Measurements from ENCODE around the gene THG1L. TPM values are rescaled to one million over a fixed set of nuclear protein-coding genes. Genes with fewer than 3 reads are reported as not detected.

THG1L gene
- total RNA-seq, 2 experiments from 2014 or later: 12.9 to 16.3 TPM

DNA sequence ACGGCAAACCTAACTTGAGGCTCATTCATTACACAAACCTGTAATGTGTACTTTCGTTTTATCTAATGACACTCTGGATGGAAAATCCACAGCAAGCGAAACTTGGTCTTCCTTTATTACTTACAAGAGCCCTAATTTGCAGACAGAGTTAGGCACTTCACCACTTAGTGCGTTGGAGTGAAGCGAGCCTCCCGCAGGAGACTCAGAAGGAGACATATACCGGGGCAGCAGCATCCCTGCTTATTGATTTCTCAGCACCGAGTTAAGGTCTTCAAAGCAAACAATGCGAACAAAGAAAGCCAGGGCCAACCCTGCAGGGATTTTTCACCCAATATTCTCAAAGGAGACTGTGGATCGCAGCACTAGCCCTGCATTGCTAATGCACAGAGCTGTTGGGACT, 40.9 kb downstream of the THG1L start:
- no peak for DNase-seq
- no peak for ATAC-seq
- Mint-ChIP-seq H3K9me3 (ENCODE audit: low read depth) (peaks cover 2% of the 10 kb centered on the region), H3K4me1 (no peaks in the 10 kb centered on the region), H3K36me3 (no peaks in the 10 kb centered on the region), H3K4me3 (peak overlapping the region; percentile 31), H3K27me3 (peaks cover 4% of the 10 kb centered on the region), H3K27ac (no peak overlapping the region)
- CTCF ChIA-PET: interaction anchor here (1.0 kb wide), 1 partner anchor 10 kb away, joined by 3 read pairs; no protein-coding TSS in a partner anchor

- Mint-ChIP-seq H3K4me1 (no peaks in the 10 kb centered on the region), H3K36me3 (no peaks in the 10 kb centered on the region), H3K27me3 (peaks cover 1% of the 10 kb centered on the region), H3K4me3 (no peak overlapping the region), H3K9me3 (ENCODE audit: low read depth) (no peaks in the 10 kb centered on the region), H3K27ac (no peak overlapping the region)
- DNase-seq: no peak
- CTCF ChIA-PET: interaction anchor here (1.5 kb wide), 1 partner anchor 170 kb away, joined by 6 read pairs; no protein-coding TSS in a partner anchor
- ATAC-seq: no peak
Measured at GRCh38 chr5:157778121-157778805, 47.0 kb downstream of the THG1L start.

GRCh38 chr5:157779221-157779620, 48.0 kb downstream of the THG1L start:
- CTCF ChIA-PET: no interaction called here

GRCh38 chr5:157785801-157786200, 54.6 kb downstream of the THG1L start:
- CTCF ChIA-PET: no interaction called here
- no peaks in the 10 kb centered on the region for H3K9me3 Mint-ChIP-seq (ENCODE audit: low read depth)
- no peak for ATAC-seq

More at GRCh38 chr5:157779221-157779620, 48.0 kb downstream of the THG1L start:
- H3K4me1 Mint-ChIP-seq: no peaks in the 10 kb centered on the region
- H3K36me3 Mint-ChIP-seq: no peaks in the 10 kb centered on the region
- ATAC-seq: no peak
- no peak for DNase-seq
- no peak overlapping the region for H3K4me3 Mint-ChIP-seq
- H3K9me3 Mint-ChIP-seq (ENCODE audit: low read depth): no peaks in the 10 kb centered on the region
- no peak overlapping the region for H3K27ac Mint-ChIP-seq
- no peaks in the 10 kb centered on the region for H3K27me3 Mint-ChIP-seq

More at GRCh38 chr5:157785801-157786200, 54.6 kb downstream of the THG1L start:
- H3K4me3 Mint-ChIP-seq: no peak overlapping the region
- H3K27me3 Mint-ChIP-seq: no peaks in the 10 kb centered on the region
- H3K36me3 Mint-ChIP-seq: peaks cover 18% of the 10 kb centered on the region
- H3K4me1 Mint-ChIP-seq: peaks cover 2% of the 10 kb centered on the region
- no peak for DNase-seq
- H3K27ac Mint-ChIP-seq: no peak overlapping the region

Other genes with a start within 250 kb of the THG1L start
- gene ADAM19, start 155.6 kb upstream of the THG1L start, total RNA-seq: 100 to 1,000 TPM; 219 to 341 TPM
- gene SOX30, start 79.0 kb upstream of the THG1L start, total RNA-seq: under 1 TPM in 1 of 2 experiments, not detected in 1; 0.09 TPM
- gene C5orf52, start 59.9 kb upstream of the THG1L start, total RNA-seq: not detected
- gene LSM11, start 12.3 kb downstream of the THG1L start, total RNA-seq: 1 to 10 TPM; 5.5 to 7.2 TPM
- 10 to 100 TPM; 48.4 to 56.6 TPM for gene CLINT1, start 127.7 kb downstream of the THG1L start, total RNA-seq